Colonic mucosa (tissue), 4 donors: ENCODE results near the gene EPRS1. TPM values are rescaled to one million over a fixed set of nuclear protein-coding genes. Genes with fewer than 3 reads are reported as not detected.

Experiments
- DNase-seq: peaks from one replicate; pipeline ENCODE4 v3.0.0-alpha.2; 2020
- H3K27ac ChIP-seq: fragments of 200-600 bp; one replicate; pipeline ENCODE4 v1.8.0; 2021
- H3K27me3 ChIP-seq: fragments of 200-600 bp; one replicate; pipeline ENCODE4 v1.8.0; 2021
- H3K36me3 ChIP-seq: fragments of 200-600 bp; one replicate; pipeline ENCODE4 v1.8.0; 2021
- H3K4me1 ChIP-seq: fragments of 200-600 bp; one replicate; pipeline ENCODE4 v1.8.0; 2021; ENCODE audit warnings: mild to moderate bottlenecking
- H3K4me3 ChIP-seq: fragments of 200-600 bp; one replicate; pipeline ENCODE4 v1.8.0; 2021
- H3K9ac ChIP-seq, 2 donors: one replicate each; pipeline ENCODE4 v1.7.0; 2013; ENCODE audit warnings: control low read depth in 2 of 2, low read depth in 2 of 2, low read length in 2 of 2
- H3K9me3 ChIP-seq: fragments of 200-600 bp; one replicate; pipeline ENCODE4 v1.8.0; 2021
- CTCF ChIP-seq: fragments of 200-600 bp; IDR thresholded peaks from one replicate; pipeline ENCODE4 v1.8.0; 2022; ENCODE audit warnings: antibody characterized with exemption, mild to moderate bottlenecking
- intact Hi-C: fragments of 100-400 bp; cut with DNase I; formaldehyde crosslinking; loops from one replicate; pipeline ENCODE4 v1.14.1; 2022
- total RNA-seq, 2 donors: library from RNA; stranded (reverse); fragmentation: NEBNext Ultra II Directional in 1 of 2; extraction: Animal tissue kit (Norgen Biotek cat#: 25700) in 1 of 2; gene quantifications; one replicate each; pipeline ENCODE4 v1.2.1, GENCODE V29; 2021
- donor health status: healthy.
- donor health status: DM: no; HTN: no; CAD: no.
- donor health status: DM: no; HTN: no; CAD: no.

EPRS1 gene
- total RNA-seq, 2 donors from 2014 or later: 78.8 to 124 TPM

GRCh38 chr1:220031287-220031686, 15.0 kb downstream of the EPRS1 start:
- H3K9me3 ChIP-seq: no peaks in the 10 kb centered on the region
- H3K27me3 ChIP-seq: no peaks in the 10 kb centered on the region
- DNase-seq: no peak
- H3K9ac ChIP-seq: no peak overlapping the region
- no peak overlapping the region for H3K4me3 ChIP-seq
- peaks cover 14% of the 10 kb centered on the region for H3K36me3 ChIP-seq
- intact Hi-C loops: no loop called here
- H3K4me1 ChIP-seq: no peaks in the 10 kb centered on the region
- no peak for TF ChIP-seq CTCF
- no peak overlapping the region for H3K27ac ChIP-seq

DNA sequence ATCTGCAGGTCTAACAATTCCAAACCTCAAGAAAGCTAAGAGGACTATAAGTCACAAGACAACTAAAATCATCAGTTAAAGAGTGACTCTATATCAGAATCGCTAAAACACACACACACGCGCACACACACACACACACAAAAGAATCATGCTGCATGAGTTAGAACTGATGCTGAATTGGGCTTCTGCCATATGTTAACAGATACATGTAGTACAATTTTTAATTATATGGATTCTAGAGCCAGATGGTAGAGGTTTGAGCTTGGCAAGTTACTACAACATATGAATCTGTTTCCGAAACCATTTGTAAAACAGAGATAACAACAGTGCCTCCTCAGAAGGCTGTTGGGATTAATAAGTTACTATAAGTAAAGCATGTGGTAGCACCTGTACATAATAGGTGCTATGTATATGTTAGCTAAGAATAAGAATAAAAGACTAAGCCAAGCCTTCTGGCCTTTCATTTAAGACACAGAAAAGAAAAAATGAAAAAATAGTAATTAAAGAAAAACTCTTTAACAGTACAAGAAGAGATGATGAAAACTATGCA, 17.9 kb downstream of the EPRS1 start:
- no peaks in the 10 kb centered on the region for H3K27me3 ChIP-seq
- H3K4me1 ChIP-seq: no peaks in the 10 kb centered on the region
- no peak overlapping the region for H3K4me3 ChIP-seq
- H3K36me3 ChIP-seq: peaks cover 17% of the 10 kb centered on the region
- H3K9ac ChIP-seq: no peak overlapping the region
- H3K9me3 ChIP-seq: no peaks in the 10 kb centered on the region
- no peak overlapping the region for H3K27ac ChIP-seq
- no peak for DNase-seq
- TF ChIP-seq CTCF: no peak
- intact Hi-C loops: no loop called here

- intact Hi-C loops: no loop called here
- Histone ChIP-seq H3K27me3 (no peaks in the 10 kb centered on the region), H3K9me3 (no peaks in the 10 kb centered on the region), H3K4me1 (no peaks in the 10 kb centered on the region), H3K4me3 (no peak overlapping the region), H3K36me3 (no peaks in the 10 kb centered on the region), H3K27ac (no peak overlapping the region), H3K9ac (no peak overlapping the region)
- TF ChIP-seq CTCF: no peak
- no peak for DNase-seq
Observed at GRCh38 chr1:220019071-220019470, 27.2 kb downstream of the EPRS1 start.

- no peak for TF ChIP-seq CTCF
- no peak for DNase-seq
- intact Hi-C loops: no loop called here
- no peak overlapping the region for H3K4me3 ChIP-seq
- no peaks in the 10 kb centered on the region for H3K9me3 ChIP-seq
- H3K27ac ChIP-seq: no peak overlapping the region
- no peaks in the 10 kb centered on the region for H3K36me3 ChIP-seq
- no peak overlapping the region for H3K9ac ChIP-seq
- H3K27me3 ChIP-seq: no peaks in the 10 kb centered on the region
- H3K4me1 ChIP-seq: no peaks in the 10 kb centered on the region
Observed at GRCh38 chr1:220013497-220013896, 32.8 kb downstream of the EPRS1 start.

DNA sequence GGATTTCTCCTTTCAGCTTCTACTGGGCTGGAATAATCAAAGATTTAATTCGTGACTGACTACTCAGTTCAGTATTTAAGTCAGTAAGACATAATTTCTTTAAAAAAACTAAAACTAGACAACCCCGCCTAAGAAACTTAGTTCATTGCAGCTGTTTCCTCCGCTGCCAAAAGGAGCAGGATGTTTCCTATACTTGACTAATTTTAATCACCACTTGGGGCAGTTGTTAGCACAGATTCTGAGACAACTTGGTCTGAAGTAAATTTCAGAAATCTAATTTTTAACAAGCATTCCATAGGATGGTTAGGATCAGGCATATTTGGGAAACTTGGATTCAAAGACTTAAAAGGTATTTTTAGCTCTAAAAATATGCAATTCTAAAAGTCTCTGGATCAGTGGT, 34.0 kb downstream of the EPRS1 start:
- Histone ChIP-seq H3K4me3 (no peak overlapping the region), H3K27ac (no peak overlapping the region), H3K9me3 (no peaks in the 10 kb centered on the region), H3K4me1 (no peaks in the 10 kb centered on the region), H3K9ac (no peak overlapping the region), H3K27me3 (no peaks in the 10 kb centered on the region), H3K36me3 (no peaks in the 10 kb centered on the region)
- TF ChIP-seq CTCF: no peak
- intact Hi-C loops: no loop called here
- no peak for DNase-seq
